ENCODE results near the gene CSKMT.

CSKMT gene

DNA sequence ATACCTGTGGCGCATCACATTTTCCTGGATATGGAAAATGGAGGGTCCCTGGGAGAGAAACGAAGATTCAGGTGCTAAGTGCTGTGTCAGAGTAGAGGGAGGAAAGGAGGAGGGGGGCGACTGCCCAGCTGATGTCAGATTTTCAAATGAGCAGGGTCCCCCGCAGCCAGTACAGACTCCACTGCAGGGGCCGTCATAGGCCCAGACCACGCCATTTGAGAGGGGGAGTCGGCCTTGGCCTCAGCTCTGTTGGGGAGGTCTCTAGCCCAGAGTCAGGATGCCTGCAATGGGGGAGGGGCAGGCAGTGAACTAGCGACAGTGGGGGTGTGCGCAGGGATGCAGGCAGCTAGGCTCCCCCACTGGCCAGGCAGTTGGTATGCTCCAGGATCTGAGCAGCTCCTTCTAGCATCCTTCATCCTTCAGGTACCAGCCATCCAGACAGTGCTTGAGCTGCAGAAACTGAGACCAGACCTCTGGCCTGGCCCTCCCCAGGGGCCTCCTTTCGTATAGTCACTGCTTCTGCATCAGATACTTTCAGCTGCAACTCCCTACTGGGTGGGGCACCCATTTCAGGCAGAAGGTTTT is 42.3 kb downstream of the CSKMT start, which contains the start of the genes BSCL2 and GNG3:
BSCL2 (minus strand) TSS at position 148 of the 585 bp plus-strand sequence. CDS start 229 bp downstream, outside the sequence.
GNG3 (plus strand) TSS at position 400 of the 585 bp plus-strand sequence. CDS start 620 bp downstream, outside the sequence.
- no peaks in the 10 kb centered on the region for H3K27me3 ChIP-seq (ENCODE audit: insufficient read depth, low read length)
- peaks cover 35% of the 10 kb centered on the region for H3K36me3 ChIP-seq (ENCODE audit: insufficient read depth, low read length)
- H2AFZ ChIP-seq (ENCODE audit: low read depth, low read length) = no peak within 1 kb of the TSS
- H3K4me1 ChIP-seq (ENCODE audit: insufficient read depth, low read length) = peaks cover 38% of the 10 kb centered on the region
- peak within 1 kb of the TSS; percentile 74 for H3K4me3 ChIP-seq (ENCODE audit: low read length)
- H3K9me3 ChIP-seq (ENCODE audit: low read length) = no peaks in the 10 kb centered on the region

DNA sequence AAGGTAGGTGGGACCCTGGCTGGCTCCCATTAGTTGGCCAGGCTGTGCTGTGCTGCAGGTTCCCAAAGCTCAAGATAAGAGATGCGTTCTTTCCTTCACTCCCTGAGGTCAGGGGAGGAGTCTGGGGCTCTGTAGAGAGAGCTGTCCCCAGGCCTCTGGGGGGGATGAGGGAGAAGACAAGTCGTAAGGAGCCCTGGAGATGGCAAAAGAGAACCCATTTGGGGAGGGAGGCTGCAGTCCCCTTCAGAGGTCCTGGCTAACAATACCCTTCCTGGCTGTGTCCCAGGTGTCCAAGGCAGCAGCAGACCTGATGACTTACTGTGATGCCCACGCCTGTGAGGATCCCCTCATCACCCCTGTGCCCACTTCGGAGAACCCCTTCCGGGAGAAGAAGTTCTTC is 43.3 kb downstream of the CSKMT start:
- Histone ChIP-seq H3K4me1 (ENCODE audit: insufficient read depth, low read length) (peaks cover 38% of the 10 kb centered on the region), H3K4me3 (ENCODE audit: low read length) (no peak overlapping the region), H2AFZ (ENCODE audit: low read depth, low read length) (no peak overlapping the region), H3K9me3 (ENCODE audit: low read length) (no peaks in the 10 kb centered on the region), H3K27me3 (ENCODE audit: insufficient read depth, low read length) (no peaks in the 10 kb centered on the region), H3K36me3 (ENCODE audit: insufficient read depth, low read length) (peaks cover 41% of the 10 kb centered on the region)

DNA sequence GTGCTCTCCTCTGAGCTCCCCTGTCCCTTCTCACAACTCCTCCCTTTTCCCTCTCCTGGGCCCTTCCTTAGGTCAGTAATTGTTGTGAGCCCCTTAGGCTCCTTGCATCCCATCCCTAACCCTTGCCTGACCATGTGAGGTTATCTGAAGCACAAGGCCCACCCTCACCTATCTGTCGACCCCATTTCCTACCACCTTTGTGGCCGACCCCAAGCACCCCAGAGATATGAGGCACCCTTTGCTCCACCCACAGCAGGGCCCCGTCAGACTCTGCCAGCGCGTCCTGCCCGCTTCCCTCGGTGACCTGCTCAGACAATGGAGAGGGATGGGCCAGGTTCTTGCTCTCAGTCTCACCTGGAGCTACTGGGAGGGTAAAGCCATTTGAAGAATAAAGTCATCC is 43.7 kb downstream of the CSKMT start:
- Histone ChIP-seq H3K36me3 (ENCODE audit: insufficient read depth, low read length) (peaks cover 45% of the 10 kb centered on the region), H3K4me1 (ENCODE audit: insufficient read depth, low read length) (peaks cover 38% of the 10 kb centered on the region), H3K4me3 (ENCODE audit: low read length) (peak overlapping the region; percentile 31), H2AFZ (ENCODE audit: low read depth, low read length) (no peak overlapping the region), H3K9me3 (ENCODE audit: low read length) (no peaks in the 10 kb centered on the region), H3K27me3 (ENCODE audit: insufficient read depth, low read length) (no peaks in the 10 kb centered on the region)

DNA sequence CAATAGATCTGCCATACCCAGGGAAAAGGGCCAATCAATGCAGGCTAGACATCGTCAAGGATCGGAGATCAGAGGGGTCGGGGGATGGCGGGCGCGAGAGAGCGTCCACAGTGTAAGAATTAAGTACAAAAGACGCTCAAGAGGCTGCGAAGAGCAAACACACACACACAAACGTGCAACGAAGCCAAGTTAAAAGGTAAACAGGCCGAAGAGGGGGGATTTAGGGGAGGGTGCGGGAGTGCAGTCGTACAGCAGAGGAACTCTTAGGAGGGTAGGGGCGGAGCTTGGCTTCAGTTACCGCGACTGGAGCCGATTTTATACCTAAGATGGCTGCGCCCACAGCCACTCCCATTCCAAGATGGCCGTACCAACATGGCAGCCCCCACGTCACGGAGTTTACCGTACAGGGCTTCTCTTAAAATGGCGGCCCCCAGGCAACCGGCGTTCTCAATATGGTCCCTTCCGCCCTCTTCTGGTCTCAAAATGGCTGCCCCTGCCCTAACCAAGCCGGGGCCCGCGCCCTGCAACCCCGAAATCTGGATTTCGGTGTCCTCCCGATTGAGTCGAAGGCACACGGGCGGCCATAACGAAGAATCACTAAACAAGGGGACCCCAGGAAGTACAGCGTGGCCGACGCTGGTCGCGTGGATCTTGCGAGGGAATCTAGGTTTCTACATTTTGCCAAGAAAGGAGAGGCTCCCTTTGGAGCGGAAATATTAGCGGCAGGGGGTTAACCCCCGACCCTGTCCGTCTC is 44.3 kb downstream of the CSKMT start:
- peaks cover 38% of the 10 kb centered on the region for H3K4me1 ChIP-seq (ENCODE audit: insufficient read depth, low read length)
- H3K9me3 ChIP-seq (ENCODE audit: low read length) = no peaks in the 10 kb centered on the region
- peaks cover 51% of the 10 kb centered on the region for H3K36me3 ChIP-seq (ENCODE audit: insufficient read depth, low read length)

DNA sequence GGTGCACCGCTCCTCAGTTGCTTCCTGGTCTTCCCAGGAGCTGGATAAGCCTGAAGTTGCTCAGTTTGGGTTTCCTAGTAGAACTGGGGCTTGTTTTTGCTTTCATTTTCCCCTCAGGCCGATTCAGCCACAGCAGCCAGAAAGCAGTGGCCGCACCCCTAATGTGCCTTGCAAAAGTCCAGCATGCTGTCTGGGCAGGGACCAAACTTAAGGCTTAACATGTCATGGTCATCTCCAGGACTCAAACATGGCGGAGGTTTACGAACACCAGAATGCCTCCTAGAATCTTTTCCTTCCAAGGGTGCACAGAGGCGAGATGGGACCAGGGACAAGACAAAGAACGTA is 44.9 kb downstream of the CSKMT start:
- no peaks in the 10 kb centered on the region for H3K9me3 ChIP-seq (ENCODE audit: low read length)
- peak overlapping the region; percentile 25 for H3K4me3 ChIP-seq (ENCODE audit: low read length)
- peaks cover 51% of the 10 kb centered on the region for H3K36me3 ChIP-seq (ENCODE audit: insufficient read depth, low read length)
- H3K4me1 ChIP-seq (ENCODE audit: insufficient read depth, low read length) = peaks cover 38% of the 10 kb centered on the region
- peak overlapping the region; percentile 22 for H2AFZ ChIP-seq (ENCODE audit: low read depth, low read length)
- no peaks in the 10 kb centered on the region for H3K27me3 ChIP-seq (ENCODE audit: insufficient read depth, low read length)

More for the DNA sequence above, 44.3 kb downstream of the CSKMT start:
- no peaks in the 10 kb centered on the region for H3K27me3 ChIP-seq (ENCODE audit: insufficient read depth, low read length)
- H3K4me3 ChIP-seq (ENCODE audit: low read length) = peak overlapping the region; percentile 31
- peak overlapping the region; percentile 22 for H2AFZ ChIP-seq (ENCODE audit: low read depth, low read length)

DNA sequence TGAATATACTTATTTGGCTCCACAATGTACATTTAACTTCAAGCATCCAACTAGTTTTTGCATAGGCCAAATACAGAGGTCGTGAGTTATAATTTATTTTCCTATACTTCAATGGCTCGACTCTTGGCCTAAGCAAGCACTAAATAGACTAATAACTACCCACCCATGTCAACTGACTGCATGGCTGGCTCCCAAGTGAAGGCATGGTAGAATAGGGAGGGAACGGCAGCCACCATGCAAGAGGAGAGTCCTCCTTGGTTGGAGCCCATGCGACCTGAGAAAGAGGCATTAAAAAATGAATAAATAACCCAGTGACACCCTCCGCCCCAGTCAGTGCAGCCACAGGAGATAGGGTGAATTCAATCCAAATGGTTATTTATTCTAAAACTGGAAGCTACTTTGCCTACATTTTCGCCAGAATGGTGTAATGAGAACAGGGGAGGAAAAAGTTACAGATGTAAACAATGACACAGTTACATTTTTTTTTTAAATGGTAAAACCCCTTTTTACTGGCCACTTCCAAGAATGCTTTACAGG is 47.2 kb downstream of the CSKMT start:
- Histone ChIP-seq H3K36me3 (ENCODE audit: insufficient read depth, low read length) (peaks cover 71% of the 10 kb centered on the region), H3K27me3 (ENCODE audit: insufficient read depth, low read length) (no peaks in the 10 kb centered on the region), H3K9me3 (ENCODE audit: low read length) (no peaks in the 10 kb centered on the region), H3K4me3 (ENCODE audit: low read length) (no peak overlapping the region), H3K4me1 (ENCODE audit: insufficient read depth, low read length) (peaks cover 21% of the 10 kb centered on the region), H2AFZ (ENCODE audit: low read depth, low read length) (no peak overlapping the region)

DNA sequence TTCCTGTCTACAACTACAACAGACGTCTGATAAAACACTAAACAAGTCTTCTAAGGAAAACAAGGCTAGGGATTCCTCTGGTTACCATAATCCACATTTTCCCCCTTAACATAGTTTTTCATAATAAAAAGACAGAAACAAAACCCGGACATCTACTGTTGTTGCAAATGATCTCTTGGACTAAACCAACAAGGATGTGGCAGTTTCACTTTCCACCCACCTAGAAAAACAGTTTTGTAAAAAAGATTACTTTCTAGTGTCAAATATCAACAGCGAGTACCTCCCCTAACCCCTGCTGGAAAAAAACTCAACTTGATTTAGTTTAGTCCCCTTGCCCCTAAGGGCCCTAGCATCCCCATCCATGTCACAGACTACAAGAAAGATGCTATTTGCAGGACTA is 47.7 kb downstream of the CSKMT start:
- Histone ChIP-seq H2AFZ (ENCODE audit: low read depth, low read length) (no peak overlapping the region), H3K4me3 (ENCODE audit: low read length) (no peak overlapping the region), H3K27me3 (ENCODE audit: insufficient read depth, low read length) (no peaks in the 10 kb centered on the region), H3K4me1 (ENCODE audit: insufficient read depth, low read length) (peaks cover 17% of the 10 kb centered on the region), H3K36me3 (ENCODE audit: insufficient read depth, low read length) (peaks cover 76% of the 10 kb centered on the region), H3K9me3 (ENCODE audit: low read length) (no peaks in the 10 kb centered on the region)

DNA sequence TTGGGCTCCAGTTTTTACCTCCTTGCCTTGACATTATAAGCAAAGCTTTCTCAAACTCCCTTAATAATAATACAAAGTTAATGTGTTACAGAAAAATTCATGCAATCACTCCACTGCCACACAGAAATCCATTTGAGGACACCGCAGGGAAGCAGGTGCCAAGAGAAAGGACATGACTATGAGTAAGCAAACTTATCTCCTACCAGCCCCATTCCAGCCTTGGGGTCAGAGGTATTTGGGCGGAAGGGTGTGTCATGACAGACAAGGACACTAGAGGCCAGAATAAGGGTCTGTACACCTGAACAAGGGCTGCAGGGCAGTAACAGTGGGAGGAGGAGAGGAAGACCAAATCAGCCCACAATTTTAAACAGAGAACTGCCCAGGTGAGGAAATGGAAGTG is 48.2 kb downstream of the CSKMT start:
- H3K36me3 ChIP-seq (ENCODE audit: insufficient read depth, low read length) = peaks cover 80% of the 10 kb centered on the region
- no peak overlapping the region for H2AFZ ChIP-seq (ENCODE audit: low read depth, low read length)
- no peaks in the 10 kb centered on the region for H3K27me3 ChIP-seq (ENCODE audit: insufficient read depth, low read length)
- H3K4me1 ChIP-seq (ENCODE audit: insufficient read depth, low read length) = peaks cover 14% of the 10 kb centered on the region
- H3K9me3 ChIP-seq (ENCODE audit: low read length) = no peaks in the 10 kb centered on the region
- H3K4me3 ChIP-seq (ENCODE audit: low read length) = no peak overlapping the region

DNA sequence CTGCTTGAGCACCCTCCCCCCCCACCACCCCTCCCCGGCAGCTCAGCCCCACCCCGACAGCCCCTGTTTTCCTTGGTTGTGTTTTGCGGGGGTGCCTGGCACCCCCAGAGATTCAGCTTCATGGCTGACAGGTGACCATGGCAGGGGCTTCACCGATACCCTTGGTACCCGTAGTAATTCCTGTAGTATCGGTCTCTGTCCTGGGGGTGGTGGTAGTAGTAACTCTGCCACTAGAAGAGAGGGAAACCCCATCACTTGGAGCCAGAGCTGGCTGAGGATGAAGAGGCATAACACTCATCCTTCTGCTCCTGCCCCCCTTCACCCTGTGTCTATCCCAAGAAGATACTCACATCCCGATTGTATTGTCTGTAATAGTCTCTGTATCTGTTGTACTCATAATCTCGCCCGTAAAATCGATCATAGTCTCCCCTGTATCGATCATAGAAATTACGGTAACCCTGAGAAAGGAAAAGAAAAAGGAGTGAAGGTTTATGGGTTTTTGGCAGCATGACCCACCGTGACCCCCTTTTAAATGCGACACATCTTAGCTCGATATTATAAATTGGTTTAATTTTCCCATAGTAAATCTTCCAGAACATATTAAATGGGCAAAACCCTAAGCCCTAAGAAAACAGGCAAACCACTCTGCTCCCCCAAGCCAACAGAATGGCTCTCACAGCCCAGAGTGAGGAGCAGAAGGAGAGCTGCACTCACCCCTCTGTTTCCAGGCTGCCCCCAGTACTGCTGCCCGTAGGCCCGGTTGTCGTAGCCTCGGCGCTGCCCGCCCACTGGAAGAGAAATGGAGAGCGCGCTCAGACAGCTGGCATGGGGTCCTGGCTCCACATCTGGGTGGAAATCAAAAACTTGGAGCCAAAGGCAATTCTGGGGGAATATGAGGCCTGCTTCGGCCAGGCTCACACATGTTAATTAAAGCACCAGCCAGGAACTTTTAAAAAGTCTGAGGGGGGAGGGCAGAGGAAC is 50.3 kb downstream of the CSKMT start:
- Histone ChIP-seq H3K9me3 (ENCODE audit: low read length) (no peaks in the 10 kb centered on the region), H2AFZ (ENCODE audit: low read depth, low read length) (no peak overlapping the region), H3K4me1 (ENCODE audit: insufficient read depth, low read length) (no peaks in the 10 kb centered on the region), H3K27me3 (ENCODE audit: insufficient read depth, low read length) (no peaks in the 10 kb centered on the region), H3K4me3 (ENCODE audit: low read length) (no peak overlapping the region), H3K36me3 (ENCODE audit: insufficient read depth, low read length) (peaks cover 90% of the 10 kb centered on the region)

DNA sequence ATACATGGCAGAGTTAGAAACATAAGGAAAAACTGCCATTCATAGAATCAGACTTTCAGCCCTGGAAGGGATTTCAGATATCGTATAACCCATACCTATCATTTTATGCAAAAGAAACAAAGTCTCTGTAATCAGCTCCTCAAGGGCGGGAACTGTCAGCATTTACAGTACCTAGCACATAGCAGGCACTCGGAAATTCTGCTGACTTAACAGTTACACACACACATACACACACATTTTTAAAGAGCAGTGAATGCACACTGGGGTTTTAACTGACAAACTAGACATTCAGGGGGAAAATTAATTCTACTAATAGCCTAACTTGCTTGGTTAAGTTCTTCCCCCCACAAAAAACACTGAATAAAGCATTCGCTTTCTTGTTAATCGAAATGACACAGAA is 51.1 kb downstream of the CSKMT start:
- Histone ChIP-seq H2AFZ (ENCODE audit: low read depth, low read length) (no peak overlapping the region), H3K4me1 (ENCODE audit: insufficient read depth, low read length) (no peaks in the 10 kb centered on the region), H3K36me3 (ENCODE audit: insufficient read depth, low read length) (peaks cover 94% of the 10 kb centered on the region), H3K4me3 (ENCODE audit: low read length) (no peak overlapping the region), H3K27me3 (ENCODE audit: insufficient read depth, low read length) (no peaks in the 10 kb centered on the region), H3K9me3 (ENCODE audit: low read length) (no peaks in the 10 kb centered on the region)

DNA sequence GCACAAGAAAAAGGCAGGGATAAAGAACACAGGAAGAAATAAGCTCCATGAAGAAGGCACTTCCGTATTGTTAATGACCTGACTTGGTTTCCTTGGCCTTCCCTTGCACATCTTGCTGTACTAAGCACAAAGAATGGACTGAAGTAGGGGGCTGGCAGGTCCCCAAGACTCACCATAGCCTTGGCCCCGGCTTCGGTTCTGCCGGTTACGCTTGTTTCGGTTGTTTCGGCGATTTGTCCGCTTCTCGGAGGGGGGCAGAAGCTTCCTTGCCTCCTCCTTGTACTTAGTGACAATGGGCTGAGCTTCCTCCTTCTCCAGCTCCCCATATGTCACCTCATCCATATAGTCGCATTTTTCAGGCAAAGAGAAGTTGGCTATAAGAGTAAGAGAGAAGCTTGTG is 51.7 kb downstream of the CSKMT start:
- H3K9me3 ChIP-seq (ENCODE audit: low read length) = no peaks in the 10 kb centered on the region
- H3K4me1 ChIP-seq (ENCODE audit: insufficient read depth, low read length) = no peaks in the 10 kb centered on the region
- peaks cover 95% of the 10 kb centered on the region for H3K36me3 ChIP-seq (ENCODE audit: insufficient read depth, low read length)

More for the DNA sequence above, 51.7 kb downstream of the CSKMT start:
- Histone ChIP-seq H2AFZ (ENCODE audit: low read depth, low read length) (no peak overlapping the region), H3K27me3 (ENCODE audit: insufficient read depth, low read length) (no peaks in the 10 kb centered on the region), H3K4me3 (ENCODE audit: low read length) (no peak overlapping the region)

Data from neuron (in vitro differentiated cells).